Endometrium (tissue), 2 donors: Measurements from ENCODE around the gene IL4I1.
"Not testable (repeated sequence)": the region's sequence is repeated elsewhere in the genome, so short reads cannot be mapped to it uniquely, and the experiment has no call there.

Experiments
- FAIRE-seq: peaks from 2 replicates; lab custom pipeline; 2012; peaks lifted over from hg19 to GRCh38; lab: Jason Lieb, UNC
- donor health status: control.
- donor health status: control.

Gene IL4I1

GRCh38 chr19:49896863-49897621 is at the start of gene IL4I1:
Gene IL4I1, minus strand, starts transcription at chr19:49896887. Its CDS starts 727 bp downstream, at chr19:49896160.
- FAIRE-seq = no peak

- no peak for FAIRE-seq
Observed at GRCh38 chr19:49946415-49946814, 49.7 kb upstream of the IL4I1 start.

- not testable (repeated sequence) for FAIRE-seq
Observed at GRCh38 chr19:49944567-49944966, 47.9 kb upstream of the IL4I1 start.

- no peak for FAIRE-seq
Observed at GRCh38 chr19:49940482-49940791, 43.8 kb upstream of the IL4I1 start.

- no peak for FAIRE-seq
Observed at GRCh38 chr19:49939721-49940481, 43.2 kb upstream of the IL4I1 start.

GRCh38 chr19:49938662-49939061 is 42.0 kb upstream of the IL4I1 start:
- FAIRE-seq = no peak

GRCh38 chr19:49937750-49938381 is 41.2 kb upstream of the IL4I1 start:
- FAIRE-seq = no peak

GRCh38 chr19:49936549-49936948 is 39.9 kb upstream of the IL4I1 start:
- FAIRE-seq = no peak

GRCh38 chr19:49933643-49934042 is 37.0 kb upstream of the IL4I1 start:
- FAIRE-seq = no peak

- FAIRE-seq = no peak
Observed at GRCh38 chr19:49932731-49933131, 36.0 kb upstream of the IL4I1 start.

- FAIRE-seq = no peak
Observed at GRCh38 chr19:49932041-49932451, 35.4 kb upstream of the IL4I1 start.

- FAIRE-seq = no peak
Observed at GRCh38 chr19:49931293-49932040, 34.8 kb upstream of the IL4I1 start.

GRCh38 chr19:49930483-49931011 is 33.9 kb upstream of the IL4I1 start:
- FAIRE-seq = no peak

GRCh38 chr19:49929611-49930482 is 33.2 kb upstream of the IL4I1 start:
- FAIRE-seq = no peak

- FAIRE-seq = no peak
Observed at GRCh38 chr19:49929121-49929610, 32.5 kb upstream of the IL4I1 start, which contains the start of the genes ATF5 and NUP62. Gene ATF5, plus strand, starts transcription at chr19:49929205. Its CDS starts 1,646 bp downstream, at chr19:49930851. Gene NUP62, minus strand, starts transcription at chr19:49929504. Its CDS starts 19,697 bp downstream, at chr19:49909807.

GRCh38 chr19:49927526-49928264 is 31.0 kb upstream of the IL4I1 start:
- FAIRE-seq = no peak

GRCh38 chr19:49926515-49926914 is 29.8 kb upstream of the IL4I1 start:
- no peak for FAIRE-seq

- FAIRE-seq = no peak
Observed at GRCh38 chr19:49925486-49925885, 28.8 kb upstream of the IL4I1 start.

- FAIRE-seq = not testable (repeated sequence)
Observed at GRCh38 chr19:49924881-49925210, 28.2 kb upstream of the IL4I1 start.
